Right lobe of liver (tissue), 6 donors: ENCODE measurements around the gene B3GALNT1. TPM values are rescaled to one million over a fixed set of nuclear protein-coding genes. Genes with fewer than 3 reads are reported as not detected.

Experiments
- ATAC-seq, 4 donors: fragments of 200-7000 bp; cut with Tn5 transposase; one replicate each; pipeline ENCODE4 v1.9.1; 2020; ENCODE audit warnings: mild to moderate bottlenecking in 4 of 4, moderate library complexity in 4 of 4
- DNase-seq, 3 donors: peaks; one replicate each; pipeline ENCODE4 v3.0.0-alpha.2; 2020
- H3K27ac ChIP-seq, 3 donors: fragments of 200-600 bp; one replicate each; pipeline ENCODE4 v1.8.0; 2022
- H3K27me3 ChIP-seq, 2 donors: fragments of 200-600 bp; one replicate each; pipeline ENCODE4 v1.8.0; 2022
- H3K36me3 ChIP-seq, 4 donors: fragments of 200-600 bp; sonication (generic) in 1 of 4; one replicate each; pipeline versions ENCODE4 v1.5.1 to v1.8.0; 2017 to 2022; ENCODE audit warnings: control low read depth in 1 of 4
- H3K4me1 ChIP-seq, 4 donors: fragments of 200-600 bp; sonication (generic) in 1 of 4; one replicate each; pipeline versions ENCODE4 v1.5.1 to v1.8.0; 2017 to 2022; ENCODE audit warnings: control low read depth in 1 of 4
- H3K4me3 ChIP-seq, 3 donors: fragments of 200-600 bp; one replicate each; pipeline ENCODE4 v1.8.0; 2022
- H3K9me3 ChIP-seq, 4 donors: fragments of 200-600 bp; sonication (generic) in 1 of 4; one replicate each; pipeline versions ENCODE4 v1.5.1 to v1.8.0; 2017 to 2022; ENCODE audit warnings: control low read depth in 1 of 4
- CTCF ChIP-seq, 4 donors: fragments of 200-600 bp in 3 of 4; fragments of 450-650 bp in 1 of 4; IDR thresholded peaks; one replicate each; pipeline versions ENCODE4 v1.5.1 to v1.8.0; 2016 to 2022; ENCODE audit warnings: antibody characterized with exemption in 4 of 4, mild to moderate bottlenecking in 2 of 4
- POLR2A ChIP-seq: fragments of 450-650 bp; IDR thresholded peaks from one replicate; pipeline ENCODE4 v1.6.1; 2017; ENCODE audit warnings: antibody characterized with exemption, mild to moderate bottlenecking
- WGBS: methylation state at CpG from one replicate; pipeline ENCODE4 v1.1.6; 2018; ENCODE audit warnings: low coverage, low lambda C conversion rate; ENCODE audit not compliant: insufficient coverage; ENCODE audit errors: missing lambda C conversion rate; 5-methylcytosine and 5-hydroxymethylcytosine counted together
- intact Hi-C, 2 donors: fragments of 100-400 bp; cut with DNase I; formaldehyde crosslinking; loops; one replicate each; pipeline versions ENCODE4 v1.11.2 to v1.14.1; 2022
- total RNA-seq, 6 experiments: library from RNA; depleted of rRNA in 2 of 6; stranded (reverse); fragments of >200 nt in 2 of 6; fragmentation: NEBNext Ultra II Directional in 3 of 6; extraction: Animal tissue kit (Norgen Biotek cat#: 25700) in 3 of 6; gene quantifications; one replicate each; pipeline versions ENCODE4 v1.1.0 to v1.2.4, GENCODE V29; 2016 to 2023
- donor health status: DM: no; HTN: yes; CAD: no.
- donor health status: DM: no; HTN: no; CAD: no.
- donor health status: DM: no; HTN: no; CAD: no.
- donor health status: DM: no; HTN: yes; CAD: no.
- donor health status: DM: no; HTN: yes; CAD: no.

Gene B3GALNT1
- total RNA-seq, 6 experiments from 2014 or later: 0.24 to 1.5 (median 0.70) TPM

DNA sequence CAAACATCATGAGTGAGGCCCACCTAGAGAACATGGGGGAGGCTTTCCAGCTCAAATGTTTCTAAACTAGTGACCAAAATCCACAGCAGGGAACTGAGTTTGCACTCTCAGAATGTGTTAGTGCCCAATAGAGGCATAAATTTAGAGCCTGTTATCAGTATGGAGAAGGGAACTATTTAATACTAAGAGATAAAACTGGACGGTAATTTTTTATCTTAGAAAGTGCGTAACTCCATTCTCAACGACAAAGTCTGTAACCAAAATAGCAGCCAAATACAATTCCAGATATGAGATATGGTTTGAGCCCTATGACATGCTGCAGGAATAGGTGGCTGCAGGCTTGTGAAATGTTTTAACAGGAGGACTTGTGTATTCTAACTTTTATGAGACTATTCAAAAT, 3.5 kb downstream of the B3GALNT1 start:
- DNase-seq: no peak
- H3K4me3 ChIP-seq: no peak overlapping the region
- H3K27me3 ChIP-seq: no peaks in the 10 kb centered on the region
- H3K36me3 ChIP-seq: no peaks in the 10 kb centered on the region
- TF ChIP-seq CTCF (IDR thresholded peaks at IDR 0.05): no peak
- no peaks in the 10 kb centered on the region for H3K4me1 ChIP-seq
- no peaks in the 10 kb centered on the region for H3K9me3 ChIP-seq
- WGBS: 86% methylated on average over 2 of the region's 3 CpGs
- no peak for ATAC-seq
- intact Hi-C loops: no loop called here
- H3K27ac ChIP-seq: no peak overlapping the region

- H3K9me3 ChIP-seq: no peaks in the 10 kb centered on the region
- intact Hi-C loops: no loop called here
- H3K4me3 ChIP-seq: no peak overlapping the region
- no peaks in the 10 kb centered on the region for H3K4me1 ChIP-seq
- 32% methylated on average over 6 of the region's 6 CpGs for WGBS
- H3K27ac ChIP-seq: no peak overlapping the region
- TF ChIP-seq CTCF (IDR thresholded peaks at IDR 0.05): no peak
- no peak for TF ChIP-seq POLR2A
- H3K27me3 ChIP-seq: no peaks in the 10 kb centered on the region
- no peaks in the 10 kb centered on the region for H3K36me3 ChIP-seq
- peak; percentile 42 to 74 (median 53) for ATAC-seq
- DNase-seq: no peak
Measured at GRCh38 chr3:161100994-161101393, 4.2 kb downstream of the B3GALNT1 start.

- WGBS: 39% methylated on average over 7 of the region's 7 CpGs
- Histone ChIP-seq H3K27ac (no peak overlapping the region), H3K36me3 (no peaks in the 10 kb centered on the region), H3K4me1 (no peaks in the 10 kb centered on the region), H3K9me3 (no peaks in the 10 kb centered on the region), H3K4me3 (no peak overlapping the region), H3K27me3 (no peaks in the 10 kb centered on the region)
- intact Hi-C loops: no loop called here
- TF ChIP-seq POLR2A (no peak), CTCF (IDR thresholded peaks at IDR 0.05) (peak; percentile 52 to 56 (median 52))
- ATAC-seq (peak; percentile 59 to 78 (median 75)), DNase-seq (peak in 1 of 3 donors; percentile 52)
Measured at GRCh38 chr3:161096771-161097367, 8.3 kb downstream of the B3GALNT1 start.

DNA sequence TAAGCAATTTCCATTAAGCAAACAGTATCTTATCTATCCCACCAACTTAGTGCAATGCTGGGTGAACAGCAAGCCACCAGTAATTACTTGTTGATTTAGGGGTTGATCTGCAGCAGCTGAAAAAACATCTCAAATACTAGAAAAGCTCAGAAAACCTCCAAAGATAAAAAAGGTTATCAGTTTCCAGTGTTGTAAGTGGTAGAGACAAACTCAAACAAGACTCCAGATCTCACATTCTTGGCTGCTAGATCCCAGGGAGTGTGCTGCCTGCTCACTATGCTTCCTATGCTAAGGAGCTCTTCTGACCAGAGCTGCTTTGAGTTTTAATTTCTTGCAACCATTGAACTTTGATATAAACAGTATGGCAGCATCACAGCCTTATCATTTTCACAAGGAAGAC, 11.3 kb downstream of the B3GALNT1 start:
- H3K9me3 ChIP-seq: no peaks in the 10 kb centered on the region
- no peaks in the 10 kb centered on the region for H3K4me1 ChIP-seq
- no peaks in the 10 kb centered on the region for H3K36me3 ChIP-seq
- no peak for ATAC-seq
- intact Hi-C loops: no loop called here
- no peak overlapping the region for H3K4me3 ChIP-seq
- no peaks in the 10 kb centered on the region for H3K27me3 ChIP-seq
- DNase-seq: no peak
- no peak overlapping the region for H3K27ac ChIP-seq
- TF ChIP-seq POLR2A (no peak), CTCF (IDR thresholded peaks at IDR 0.05) (no peak)

- no peak for DNase-seq
- intact Hi-C loops: no loop called here
- TF ChIP-seq CTCF (IDR thresholded peaks at IDR 0.05): no peak
- TF ChIP-seq POLR2A: no peak
- Histone ChIP-seq H3K27me3 (no peaks in the 10 kb centered on the region), H3K9me3 (no peaks in the 10 kb centered on the region), H3K4me3 (no peak overlapping the region), H3K4me1 (no peaks in the 10 kb centered on the region), H3K27ac (no peak overlapping the region), H3K36me3 (no peaks in the 10 kb centered on the region)
- ATAC-seq: no peak
- 59% methylated on average over 2 of the region's 2 CpGs for WGBS
Measured at GRCh38 chr3:161084277-161084676, 20.9 kb downstream of the B3GALNT1 start.
